ENCODE results near the gene LPAR1. TPM values are rescaled to one million over a fixed set of nuclear protein-coding genes. Genes with fewer than 3 reads are reported as not detected.

Gene LPAR1
- total RNA-seq, 4 donors from 2014 or later: 51.1 to 123 (median 72.1) TPM

GRCh38 chr9:110936237-110936636 lies 102.0 kb downstream of the LPAR1 start:
- no peak for TF ChIP-seq CTCF (IDR thresholded peaks at IDR 0.05; ENCODE audit: low read depth)

- TF ChIP-seq CTCF (IDR thresholded peaks at IDR 0.05; ENCODE audit: low read depth): no peak
Measured at GRCh38 chr9:110935829-110936228, 102.4 kb downstream of the LPAR1 start.

- no peak for TF ChIP-seq CTCF (IDR thresholded peaks at IDR 0.05; ENCODE audit: low read depth)
Measured at GRCh38 chr9:110933350-110934001, 104.8 kb downstream of the LPAR1 start.

- no peak for TF ChIP-seq CTCF (IDR thresholded peaks at IDR 0.05; ENCODE audit: low read depth)
Measured at GRCh38 chr9:110932863-110933262, 105.4 kb downstream of the LPAR1 start.

GRCh38 chr9:110928599-110928998 lies 109.7 kb downstream of the LPAR1 start:
- TF ChIP-seq CTCF (IDR thresholded peaks at IDR 0.05; ENCODE audit: low read depth): no peak

GRCh38 chr9:110926828-110927487 lies 111.3 kb downstream of the LPAR1 start:
- TF ChIP-seq CTCF (IDR thresholded peaks at IDR 0.05; ENCODE audit: low read depth): no peak

- no peak for TF ChIP-seq CTCF (IDR thresholded peaks at IDR 0.05; ENCODE audit: low read depth)
Measured at GRCh38 chr9:110923601-110924000, 114.7 kb downstream of the LPAR1 start.

All from subcutaneous adipose tissue (tissue), 4 donors.